Stimulated activated CD8-positive, alpha-beta memory T cell treated with anti-CD3 and anti-CD28 coated beads, Interleukin-15, amount 100 ng/mL, for 24 hours (primary cell): ENCODE results near the gene PEX14.
"Not testable (repeated sequence)": the region's sequence is repeated elsewhere in the genome, so short reads cannot be mapped to it uniquely, and the experiment has no call there.

ENCODE experiments used
- DNase-seq: peaks from one replicate; pipeline ENCODE4 v3.0.0-alpha.2; 2020; ENCODE audit warnings: low read depth

The PEX14 gene

DNA sequence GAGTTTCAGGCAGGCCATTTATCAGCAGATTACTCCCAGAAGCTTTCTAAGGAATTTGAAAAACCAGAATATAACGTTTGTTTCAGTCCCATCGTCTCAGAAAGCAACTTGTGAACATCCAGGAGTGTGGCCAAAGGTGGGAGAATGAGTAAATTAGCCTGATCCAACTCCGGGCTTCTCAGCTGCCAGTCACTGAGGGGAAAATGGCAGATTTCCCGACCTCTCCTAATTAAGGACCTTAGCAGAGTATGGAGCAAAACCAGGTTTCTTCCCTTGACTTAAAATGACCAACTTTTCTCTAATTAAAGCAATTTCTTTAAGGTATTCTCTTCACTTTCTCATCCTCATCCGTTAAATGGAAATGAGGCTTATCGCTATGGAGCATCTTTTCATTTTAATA, 23.9 kb upstream of the PEX14 start:
- DNase-seq: no peak

DNA sequence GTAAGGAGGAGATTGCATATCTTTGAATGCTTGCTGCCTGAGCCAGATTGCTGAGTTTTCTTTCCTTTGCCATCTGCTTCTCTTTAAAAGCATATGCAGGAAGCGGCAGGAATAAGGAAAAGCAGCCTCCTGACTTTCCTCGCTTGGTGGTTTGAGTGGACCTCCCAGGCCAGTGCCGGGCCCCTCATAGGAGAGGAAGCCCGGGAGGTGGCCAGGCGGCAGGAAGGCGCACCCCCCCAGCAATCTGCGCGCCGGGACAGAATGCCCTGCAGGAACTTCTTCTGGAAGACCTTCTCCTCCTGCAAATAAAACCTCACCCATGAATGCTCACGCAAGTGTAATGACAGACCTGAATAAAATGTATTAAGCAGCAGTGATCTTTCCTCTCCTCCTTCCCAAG, 23.5 kb upstream of the PEX14 start:
- DNase-seq: no peak

DNA sequence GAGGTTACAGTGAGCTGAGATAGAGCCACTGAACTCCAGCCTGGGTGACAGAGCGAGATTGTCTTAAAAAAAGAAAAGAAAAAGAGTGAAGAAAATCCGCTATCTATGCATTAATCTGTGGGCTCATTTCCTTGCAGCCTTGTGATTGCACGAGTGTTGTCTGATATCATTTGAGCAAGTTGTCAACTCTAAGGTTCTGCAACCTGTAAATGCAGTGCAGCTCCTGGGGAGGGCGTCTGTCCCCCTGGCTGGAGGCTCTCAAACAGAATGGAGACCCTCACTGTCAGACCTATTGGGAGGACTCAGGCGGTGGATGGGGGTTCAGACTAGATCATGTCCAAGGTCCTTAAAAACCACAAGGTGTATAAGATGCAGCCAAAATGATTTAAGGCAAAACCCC, 18.7 kb upstream of the PEX14 start:
- no peak for DNase-seq

DNA sequence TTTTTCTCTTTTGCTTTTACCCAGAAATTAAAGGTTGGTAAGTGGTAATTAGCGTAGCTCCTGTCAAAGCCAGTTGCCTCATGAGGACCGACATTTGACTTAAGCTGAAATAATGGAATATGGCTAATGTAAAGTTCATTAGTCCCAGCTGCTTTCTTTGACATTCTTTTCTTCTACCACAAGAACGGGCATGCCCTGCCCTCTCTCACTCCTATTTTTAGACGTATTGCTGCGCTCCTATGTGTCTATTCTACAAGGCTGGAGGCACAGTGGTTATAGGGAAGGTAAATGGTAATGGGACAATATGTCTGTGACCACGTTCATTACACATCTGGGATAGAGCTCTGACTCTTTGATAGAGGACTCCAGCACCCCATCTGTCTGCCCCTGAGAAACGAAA, 18.1 kb upstream of the PEX14 start:
- DNase-seq: no peak

DNA sequence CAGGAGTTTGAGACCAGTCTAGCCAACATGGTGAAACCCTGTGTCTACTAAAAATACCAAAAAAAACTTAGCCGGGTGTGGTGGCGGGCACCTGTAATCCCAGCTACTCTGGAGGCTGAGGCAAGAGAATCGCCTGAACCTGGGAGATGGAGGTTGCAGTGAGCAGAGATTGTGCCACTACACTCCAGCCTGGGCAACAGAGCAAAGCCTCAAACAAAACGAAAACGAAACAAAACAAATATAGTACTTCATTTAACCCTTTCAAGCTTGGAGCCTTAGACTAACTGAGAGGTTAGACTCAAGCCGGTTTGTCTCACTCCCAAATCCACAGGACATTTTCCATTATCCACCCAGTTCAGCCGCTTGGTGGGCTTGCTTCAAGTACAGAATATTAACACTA, 17.3 kb upstream of the PEX14 start:
- DNase-seq: not testable (repeated sequence)

DNA sequence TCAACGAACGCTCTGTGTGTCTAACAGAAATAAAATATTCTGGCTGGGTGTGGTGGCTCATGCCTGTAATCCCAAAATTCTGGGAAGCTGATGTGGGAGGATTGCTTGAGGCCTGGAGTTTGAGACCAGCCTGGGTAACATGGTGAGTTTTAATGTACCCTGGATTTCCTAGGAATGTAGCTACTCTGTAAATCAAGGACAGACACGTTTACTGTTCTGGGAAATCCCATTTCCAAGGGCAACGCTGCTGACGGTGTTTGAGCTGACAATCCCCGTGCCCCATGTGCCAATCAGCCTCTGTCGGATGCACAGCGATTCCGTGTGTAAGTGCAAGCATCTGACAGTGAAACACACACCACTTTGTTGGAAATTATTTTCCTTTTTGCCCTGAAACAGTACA, 16.9 kb upstream of the PEX14 start:
- no peak for DNase-seq

DNA sequence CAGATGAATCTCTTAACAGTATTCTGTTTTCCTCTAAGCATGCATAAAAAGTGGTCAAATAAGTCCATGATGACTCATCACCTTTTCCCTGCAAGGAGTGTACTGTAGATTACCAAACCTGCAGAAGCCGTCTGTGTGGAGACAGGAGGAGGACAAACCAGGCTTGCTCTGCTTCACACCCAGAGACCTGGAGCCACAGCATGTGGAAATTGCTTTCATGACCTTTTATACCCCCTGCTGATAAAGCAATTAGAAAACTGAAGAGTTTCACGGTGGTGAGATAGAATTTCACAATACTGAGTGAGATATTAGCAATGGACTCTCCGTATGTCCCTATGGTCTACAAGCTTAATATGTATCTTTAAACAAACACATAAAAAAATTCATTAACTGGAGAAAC, 15.6 kb upstream of the PEX14 start:
- no peak for DNase-seq

DNA sequence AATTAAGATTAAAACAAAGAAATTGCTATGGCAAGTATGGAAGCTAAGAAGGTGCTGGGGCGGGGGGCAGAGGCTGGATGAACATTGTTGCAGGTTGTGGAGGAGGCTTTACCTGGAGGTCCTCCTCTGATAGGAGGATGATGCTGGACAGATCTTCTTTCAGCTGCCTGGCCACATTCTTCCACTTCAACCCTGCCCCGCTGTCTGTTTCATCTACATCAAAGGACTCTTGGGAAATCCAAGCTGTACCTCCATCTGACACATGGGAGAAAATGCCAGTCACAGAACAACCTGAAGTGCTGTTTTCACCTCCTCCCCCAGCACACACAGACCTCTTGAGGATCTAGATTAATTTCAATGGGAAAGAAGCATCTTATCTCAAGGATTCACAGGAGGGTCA, 7.7 kb upstream of the PEX14 start:
- DNase-seq: no peak

DNA sequence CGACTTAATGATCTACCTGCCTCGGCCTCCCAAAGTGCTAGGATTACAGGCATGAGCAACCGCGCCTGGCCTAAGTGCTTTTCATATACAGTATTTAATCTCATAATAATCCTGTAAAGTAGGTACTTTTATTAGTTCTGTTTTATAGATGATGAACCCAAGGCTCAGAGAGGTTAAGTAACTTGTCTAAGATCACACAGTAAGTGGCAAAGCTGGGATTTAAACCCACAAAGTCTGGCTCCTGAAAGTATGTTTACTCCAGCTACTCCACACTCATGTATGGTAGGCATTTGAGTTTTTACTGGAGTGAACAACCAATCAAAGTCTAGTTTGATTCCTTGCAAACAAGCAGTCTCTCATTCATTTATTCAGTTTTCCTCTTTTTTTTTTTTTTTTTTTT, 4.7 kb upstream of the PEX14 start:
- DNase-seq: no peak

DNA sequence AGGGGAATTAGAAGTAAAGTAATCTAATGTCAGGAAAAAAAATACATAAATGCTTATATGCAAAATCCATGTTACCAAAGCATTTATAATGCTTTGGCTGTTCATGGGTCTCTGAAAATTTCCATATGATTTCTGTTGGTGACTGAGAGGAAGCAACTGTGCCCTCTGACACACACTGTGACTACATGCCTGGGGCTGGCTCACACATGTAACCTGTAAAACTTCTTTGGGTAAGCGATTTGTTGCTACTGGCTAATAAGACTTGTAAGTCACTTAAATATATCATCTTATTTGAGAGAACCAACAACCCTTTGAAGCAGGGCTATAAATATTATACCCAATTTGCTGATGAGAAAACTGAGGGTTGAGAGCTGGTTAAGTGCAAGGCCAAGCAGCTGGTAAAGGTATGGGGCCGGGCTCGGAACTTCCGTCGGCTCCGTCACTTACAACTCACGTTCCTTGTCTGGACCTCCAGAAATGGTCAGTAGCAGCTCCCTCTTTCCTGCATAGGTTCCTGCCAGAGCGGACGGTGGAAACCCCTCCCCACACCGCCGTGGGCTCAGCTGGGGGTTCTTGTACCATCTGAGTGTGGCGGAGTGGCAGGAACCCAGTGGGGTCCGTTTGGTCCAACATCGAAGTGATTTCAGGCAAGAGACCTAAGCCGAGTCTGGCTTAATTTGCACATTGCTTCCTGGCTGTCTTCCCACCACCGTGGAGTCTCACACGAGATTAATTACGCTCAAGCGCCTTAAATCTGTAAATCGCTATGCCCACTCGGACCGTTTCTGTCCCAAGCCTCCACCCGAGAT, 3.1 kb upstream of the PEX14 start:
- DNase-seq: no peak

DNA sequence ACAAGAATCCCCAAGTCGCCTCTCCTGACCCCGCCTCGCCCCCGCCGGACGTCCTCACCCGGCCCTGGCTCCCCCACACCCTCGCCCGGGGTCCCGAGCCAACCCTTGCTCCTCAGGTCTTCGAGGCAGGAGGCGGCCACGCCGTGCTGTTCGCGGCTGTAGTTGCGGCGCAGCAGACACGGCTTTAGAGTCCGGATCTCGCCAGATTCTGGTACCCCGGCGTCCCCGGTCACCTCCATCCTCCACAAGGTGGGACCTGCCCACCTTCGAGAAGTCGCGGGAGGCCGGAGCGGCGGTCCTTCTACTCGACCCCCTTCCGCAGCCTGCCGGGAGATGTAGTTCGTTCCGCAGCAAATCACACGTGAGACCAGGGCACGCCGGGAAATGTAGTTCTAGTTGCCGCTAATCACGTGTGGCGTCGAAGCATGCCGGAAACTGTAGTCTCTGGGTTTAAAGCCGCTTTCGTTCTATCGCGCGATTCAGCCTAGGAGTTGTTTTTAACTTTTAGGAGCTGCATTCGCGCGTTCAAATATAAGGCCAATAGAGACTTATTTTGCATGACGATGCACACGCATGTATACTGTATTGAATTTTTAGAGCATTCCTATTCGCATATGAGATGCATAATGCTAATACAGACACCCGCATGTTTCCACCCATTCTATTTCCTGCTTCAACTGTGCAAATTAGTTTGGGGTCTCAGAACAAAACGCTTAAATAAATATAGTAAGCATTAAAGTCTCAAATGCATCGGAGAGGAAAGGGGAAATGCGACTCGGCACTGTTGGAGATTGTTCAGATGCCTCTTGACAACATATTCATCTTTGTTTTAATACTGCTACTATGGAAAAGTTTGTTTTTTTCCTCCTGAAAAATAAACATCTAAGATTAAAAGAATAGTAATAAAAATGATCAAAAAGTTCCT, 2.3 kb upstream of the PEX14 start, which contains the start of gene DFFA:
Gene DFFA, minus strand, starts transcription at position 310 of the 925 bp plus-strand sequence. Its CDS starts 71 bp downstream, at position 239.
- peak; percentile 68 for DNase-seq

DNA sequence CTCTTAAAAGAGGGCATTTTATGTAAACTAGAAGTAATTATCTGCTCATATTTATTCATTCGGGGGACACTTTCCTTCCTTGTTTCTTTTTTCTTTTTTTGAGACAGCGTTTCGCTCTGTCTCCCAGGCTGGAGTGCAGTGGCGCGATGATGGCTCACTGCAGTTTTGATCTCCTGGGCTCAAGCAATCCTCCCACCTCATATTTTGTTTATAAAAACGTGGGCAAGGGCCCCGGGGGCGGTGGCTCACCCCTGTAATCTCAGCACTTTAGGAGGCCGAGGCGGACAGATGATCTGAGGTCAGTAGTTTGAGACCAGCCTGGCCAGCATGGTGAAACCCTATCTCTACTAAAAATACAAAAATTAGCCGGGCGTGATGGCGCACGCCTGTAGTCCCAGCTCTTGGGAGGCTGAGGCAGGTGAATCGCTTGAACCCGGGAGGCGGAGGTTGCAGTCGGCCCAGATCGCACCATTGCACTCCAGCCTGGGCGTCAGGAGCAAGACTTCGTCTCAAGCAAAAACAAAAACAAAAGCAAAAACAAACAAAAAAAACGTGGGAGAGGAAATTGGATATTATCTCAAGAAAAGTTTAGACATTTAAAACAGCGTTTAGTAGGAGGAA, 1.5 kb upstream of the PEX14 start:
- no peak for DNase-seq

DNA sequence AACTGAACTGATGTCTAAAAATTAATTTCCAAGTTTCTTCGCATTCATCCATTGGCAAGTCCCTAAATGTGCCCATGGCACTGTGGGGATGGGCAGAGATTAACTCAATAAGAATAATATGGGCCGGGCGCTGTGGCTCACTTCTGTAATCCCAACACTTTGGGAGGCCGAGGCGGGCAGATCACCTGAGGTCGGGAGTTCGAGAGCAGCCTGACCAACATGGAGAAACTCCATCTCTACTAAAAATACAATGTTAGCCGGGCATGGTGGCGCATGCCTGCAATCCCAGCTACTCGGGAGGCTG, 489 bp upstream of the PEX14 start:
- DNase-seq: not testable (repeated sequence)

DNA sequence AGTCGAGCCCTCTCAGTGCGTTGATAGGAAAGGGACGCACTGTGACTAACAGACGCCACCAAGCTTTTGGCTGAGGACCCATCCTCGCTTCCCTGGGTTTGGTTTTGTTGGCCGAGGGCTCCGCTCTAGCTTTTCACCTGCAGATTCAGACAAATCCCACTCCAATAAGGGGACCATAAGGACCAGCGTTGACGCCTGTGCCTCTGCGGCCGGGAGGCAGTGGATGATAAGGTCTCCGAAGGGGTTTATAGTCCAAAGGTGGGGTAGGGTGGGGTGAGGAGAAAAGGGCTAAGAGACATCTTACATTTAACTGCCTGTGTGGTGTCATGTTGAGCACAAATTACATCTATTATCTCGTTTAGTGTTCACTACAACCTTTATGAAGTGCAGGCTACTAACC, 760 bp downstream of the PEX14 start:
- DNase-seq: no peak

DNA sequence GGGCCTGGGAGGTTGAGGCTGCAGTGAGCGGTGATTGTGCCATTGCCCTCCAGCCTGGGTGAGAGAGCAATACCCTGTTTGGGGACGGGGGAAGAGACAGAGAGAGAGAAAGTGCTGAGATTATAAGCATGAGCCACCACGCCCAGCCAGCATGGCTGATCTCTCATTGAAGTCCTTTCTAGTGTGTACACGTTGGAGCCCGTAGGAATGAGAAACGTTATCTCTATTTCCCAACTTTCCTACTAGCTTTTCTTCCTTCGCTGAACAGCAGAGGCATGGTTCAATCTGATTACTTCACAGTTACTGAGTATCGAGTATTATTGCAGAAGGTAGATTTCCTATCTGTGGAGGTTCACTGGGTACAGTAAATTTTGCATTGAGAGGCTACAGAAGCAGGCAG, 4.5 kb downstream of the PEX14 start:
- no peak for DNase-seq

DNA sequence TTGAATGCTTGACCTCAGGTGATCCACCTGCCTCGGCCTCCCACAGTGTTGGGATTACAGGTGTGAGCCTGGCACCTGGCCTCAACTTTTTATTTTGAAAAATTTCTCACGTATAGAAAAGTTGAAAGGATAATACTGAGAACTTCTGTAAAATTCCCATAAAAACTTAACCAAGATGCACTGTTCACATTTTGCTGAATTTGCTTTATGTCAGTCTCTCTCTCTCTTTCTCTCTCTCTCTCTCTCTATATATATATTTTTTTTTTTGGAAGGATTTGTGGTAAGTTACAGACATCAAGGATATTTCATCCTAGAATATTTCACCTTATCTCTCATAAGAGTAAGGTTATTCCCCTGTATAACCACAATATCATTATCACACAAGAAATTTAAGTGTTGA, 5.9 kb downstream of the PEX14 start:
- no peak for DNase-seq

DNA sequence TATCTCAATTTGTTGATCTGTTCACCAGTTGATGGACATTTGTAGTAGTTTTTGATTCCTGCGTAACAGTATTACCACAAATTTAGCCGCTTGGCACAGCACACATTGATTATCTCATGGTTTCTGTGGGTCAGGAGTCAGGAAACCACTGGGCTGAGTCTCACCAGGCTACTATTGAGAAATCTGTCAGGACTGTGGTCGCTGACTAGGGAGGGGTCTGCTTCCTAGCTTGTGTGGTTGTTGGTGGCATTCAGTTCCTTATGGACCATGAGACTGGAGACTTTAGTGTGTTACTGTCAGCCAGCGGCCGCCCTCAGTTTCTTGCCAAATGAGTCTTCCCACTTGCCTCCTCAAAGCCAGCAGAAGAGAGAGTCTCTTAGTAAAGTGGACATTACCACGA, 9.8 kb downstream of the PEX14 start:
- no peak for DNase-seq

DNA sequence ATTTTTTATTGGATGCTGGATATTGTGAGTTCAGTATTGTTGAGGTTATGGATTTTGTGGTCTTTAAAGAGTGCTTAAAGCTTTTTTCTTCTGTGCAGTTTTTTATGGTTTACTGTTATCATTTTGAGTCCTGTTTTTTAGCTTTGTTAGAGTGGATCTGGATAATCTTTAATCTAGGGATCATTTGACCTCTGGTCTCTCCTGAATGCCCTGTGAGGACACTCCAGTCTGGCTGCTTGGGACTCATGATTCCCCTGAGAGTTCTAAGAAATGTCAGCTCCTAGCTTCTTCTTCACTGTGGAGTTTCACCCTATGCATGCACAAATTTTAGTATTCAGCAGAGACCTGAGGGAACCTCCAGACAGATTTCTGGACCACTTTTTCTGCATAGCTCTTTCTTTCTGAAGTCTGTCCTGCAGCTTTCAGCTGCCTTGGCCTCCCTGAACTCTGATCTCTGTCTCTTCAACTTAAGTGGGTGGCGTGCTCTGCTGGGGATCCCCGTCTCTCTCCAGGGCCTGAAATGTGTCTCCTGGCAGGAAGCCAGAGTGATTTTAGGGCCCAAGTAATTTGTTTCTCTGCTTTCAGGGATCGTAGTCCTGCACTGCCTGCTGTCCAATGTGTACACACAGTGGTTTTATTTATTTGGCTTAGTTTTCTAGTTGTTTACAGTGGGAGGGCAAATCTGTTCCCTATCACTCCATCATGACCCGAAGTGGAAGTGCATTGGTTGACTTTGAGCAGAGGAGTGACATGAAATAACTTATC, 14.7 kb downstream of the PEX14 start:
- no peak for DNase-seq

DNA sequence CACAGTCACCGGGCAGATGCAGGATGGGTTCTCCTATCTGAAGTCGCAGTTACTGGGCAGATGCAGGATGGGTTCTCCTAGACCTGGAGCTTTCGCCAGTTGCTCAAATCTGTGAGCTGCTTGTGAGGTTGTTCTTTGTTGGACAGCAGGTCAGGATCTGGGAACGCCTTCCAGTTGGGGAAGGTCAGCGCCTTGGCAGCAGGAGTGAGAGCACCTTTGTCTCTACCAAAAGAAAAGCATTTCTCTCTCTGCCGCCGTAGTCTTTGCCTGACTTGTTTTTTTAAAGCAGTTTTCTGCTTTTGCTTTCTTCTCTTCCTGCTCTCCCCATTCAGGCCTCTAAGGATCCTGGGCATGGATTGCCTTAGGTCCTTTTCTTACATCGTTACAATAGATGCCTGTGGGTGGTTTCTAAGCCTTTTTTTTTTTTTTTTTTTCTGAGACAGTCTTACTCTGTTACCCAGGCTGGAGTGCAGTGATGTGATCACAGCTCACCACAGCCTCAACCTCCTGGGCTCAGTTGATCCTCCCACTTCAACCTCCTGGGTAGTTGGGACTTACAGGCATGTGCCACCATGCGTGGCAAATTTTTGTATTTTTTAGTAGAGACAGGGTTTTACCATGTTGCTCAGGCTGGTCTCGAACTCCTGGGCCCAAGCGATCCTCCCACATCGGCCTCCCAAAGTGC, 15.7 kb downstream of the PEX14 start:
- no peak for DNase-seq

DNA sequence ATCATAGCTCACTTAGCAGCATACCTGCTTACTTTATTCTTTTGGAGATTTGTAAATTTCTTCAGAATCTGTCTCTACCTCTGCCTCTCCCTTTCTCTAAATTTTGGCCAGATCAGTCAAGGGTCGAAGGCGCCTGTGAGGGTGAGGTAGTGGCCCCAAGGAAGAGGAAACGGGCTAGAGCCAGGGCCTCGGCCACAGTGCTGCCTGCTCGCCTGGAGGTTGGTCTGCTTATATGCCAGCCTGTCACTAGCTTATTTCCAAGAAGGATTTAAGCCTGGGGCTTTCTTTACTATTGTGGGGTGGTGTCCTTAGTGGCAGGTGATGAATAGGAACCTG, 19.6 kb downstream of the PEX14 start:
- DNase-seq: no peak

DNA sequence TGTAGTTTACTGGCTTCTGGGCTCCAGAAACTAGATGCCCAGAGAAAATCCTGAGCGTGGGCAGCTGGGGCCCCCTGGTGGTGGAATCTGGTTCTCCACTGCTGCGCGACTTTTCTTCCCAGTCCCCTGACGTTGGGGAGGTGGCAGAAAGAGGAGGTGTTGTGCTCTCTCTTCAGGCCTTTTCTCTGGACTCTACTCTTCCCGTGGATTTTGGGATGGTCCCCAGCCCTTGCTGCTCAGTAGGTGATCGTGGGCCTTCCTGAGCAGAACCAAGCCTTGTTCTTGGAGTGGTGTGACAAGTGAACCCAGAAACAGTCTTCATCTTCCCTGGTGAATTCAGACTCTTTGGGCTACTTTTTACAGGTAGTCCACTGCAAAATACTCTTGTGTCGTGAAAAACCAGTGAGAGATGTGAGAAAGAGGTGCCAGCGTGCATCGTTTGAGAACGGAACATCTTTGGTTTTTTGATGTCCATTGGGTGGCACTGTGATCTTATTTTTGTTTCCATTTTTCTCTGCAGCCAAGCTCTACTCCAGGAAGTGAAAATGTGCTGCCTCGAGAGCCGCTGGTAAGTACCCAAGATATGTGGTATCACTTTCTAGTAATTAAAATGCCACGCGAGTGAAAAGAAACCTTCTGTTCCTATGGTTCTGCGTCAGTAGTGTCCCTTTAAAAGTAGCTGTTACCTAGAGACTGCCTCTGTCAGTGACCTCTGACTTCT, 20.2 kb downstream of the PEX14 start:
- DNase-seq: peak; percentile 73
